HepG2 (cell line): ENCODE data around the gene OTUD7B. TPM values are rescaled to one million over a fixed set of nuclear protein-coding genes. Genes with fewer than 3 reads are reported as not detected.

Source experiments
- CEBPB ChIP-seq: IDR thresholded peaks from 2 replicates; pipeline ENCODE4 v1.6.1; 2011; ENCODE audit warnings: low read depth, low read length, improper control_type of control experiment, borderline replicate concordance
- EHMT2 ChIP-seq: fragments of 200-600 bp; sonication (generic); IDR thresholded peaks from 2 replicates; pipeline ENCODE4 v1.7.0; 2017; ENCODE audit warnings: antibody characterized with exemption, low read depth, low read length, borderline replicate concordance
- FOXP1 ChIP-seq, 2 experiments: fragments of 450-650 bp in 1 of 2; IDR thresholded peaks; 2 replicates each; pipeline ENCODE4 v1.6.1; 2017 to 2018; ENCODE audit warnings: antibody characterized with exemption in 1 of 2
- GPBP1L1 ChIP-seq: sonication (generic); formaldehyde crosslinking; IDR thresholded peaks from 2 replicates; pipeline ENCODE4 v1.5.0; 2020; ENCODE audit warnings: mild to moderate bottlenecking, missing genetic modification reagents
- GTF3A ChIP-seq: sonication (generic); formaldehyde crosslinking; conservative IDR thresholded peaks from 2 replicates; pipeline ENCODE4 v1.4.0; 2020; ENCODE audit warnings: mild to moderate bottlenecking, missing genetic modification reagents
- HOMEZ ChIP-seq: IDR thresholded peaks from 2 replicates; pipeline ENCODE4 v1.6.1; 2016; ENCODE audit warnings: low read depth
- KAT7 ChIP-seq: IDR thresholded peaks from 2 replicates; pipeline ENCODE4 v1.6.1; 2018; ENCODE audit warnings: borderline replicate concordance, missing compliant biosample characterization
- MIER2 ChIP-seq: IDR thresholded peaks from 2 replicates; pipeline ENCODE4 v1.6.1; 2016; ENCODE audit warnings: missing biosample characterization, missing genetic modification reagents
- POLR2AphosphoS5 ChIP-seq: IDR thresholded peaks from 2 replicates; pipeline ENCODE4 v1.6.1; 2012; ENCODE audit warnings: low read depth, low read length
- RBM39 ChIP-seq: fragments of 200-400 bp; formaldehyde crosslinking; IDR thresholded peaks from one replicate; pipeline ENCODE4 v1.6.1; 2018; ENCODE audit warnings: antibody characterized with exemption, mild to moderate bottlenecking, low read depth, low read length; ENCODE audit not compliant: poor library complexity, severe bottlenecking
- SOX5 ChIP-seq: IDR thresholded peaks from 2 replicates; pipeline ENCODE4 v1.6.1; 2016; ENCODE audit warnings: borderline replicate concordance
- XRCC5 ChIP-seq: fragments of 200-400 bp; formaldehyde crosslinking; optimal IDR thresholded peaks from 2 replicates; pipeline ENCODE3; 2017; ENCODE audit warnings: mild to moderate bottlenecking, low read length
- YEATS4 ChIP-seq: sonication (generic); formaldehyde crosslinking; IDR thresholded peaks from 2 replicates; pipeline ENCODE4 v1.4.0; 2020; ENCODE audit warnings: missing genetic modification reagents, borderline replicate concordance
- ZBTB25 ChIP-seq: IDR thresholded peaks from 2 replicates; pipeline ENCODE4 v1.6.1; 2018; ENCODE audit warnings: missing genetic modification reagents
- ZC3H13 ChIP-seq: sonication (generic); formaldehyde crosslinking; IDR thresholded peaks from 2 replicates; pipeline ENCODE4 v1.8.1; 2023; ENCODE audit warnings: mild to moderate bottlenecking, missing genetic modification reagents, moderate library complexity
- ZMYM2 ChIP-seq: sonication (generic); formaldehyde crosslinking; IDR thresholded peaks from 2 replicates; pipeline ENCODE4 v1.8.0; 2022; ENCODE audit warnings: mild to moderate bottlenecking, missing genetic modification reagents
- ZNF510 ChIP-seq: sonication (generic); formaldehyde crosslinking; IDR thresholded peaks from 2 replicates; pipeline ENCODE4 v1.4.0; 2020; ENCODE audit warnings: low read depth, mild to moderate bottlenecking, missing genetic modification reagents
- ZNF672 ChIP-seq: sonication (generic); formaldehyde crosslinking; IDR thresholded peaks from 2 replicates; pipeline ENCODE4 v1.8.1; 2022; ENCODE audit warnings: missing genetic modification reagents
- ZNF777 ChIP-seq: sonication (generic); formaldehyde crosslinking; IDR thresholded peaks from 2 replicates; pipeline ENCODE4 v1.4.0; 2020; ENCODE audit warnings: missing genetic modification reagents
- polyA plus RNA-seq, 8 experiments: library from polyadenylated mRNA; depleted of rRNA in 3 of 8; stranded (reverse) in 7 of 8; unstranded in 1 of 8; fragments of >200 nt; fragmentation: Illumina TruSeq in 4 of 8; extraction: Trizol in 4 of 8; gene quantifications; 2 replicates each; pipeline versions ENCODE4 v1.2.1 to v1.2.3, GENCODE V29; 2011 to 2016; ENCODE audit warnings: low read depth in 4 of 8, missing spikeins in 1 of 8, mixed read lengths in 1 of 8; ENCODE audit not compliant: insufficient read depth in 1 of 8
- total RNA-seq, 5 experiments: library from RNA; depleted of rRNA; stranded (reverse); fragments of >200 nt; fragmentation: Illumina TruSeq; extraction: Trizol; gene quantifications; 2 replicates each; pipeline ENCODE4 v1.2.3, GENCODE V29; 2016; ENCODE audit warnings: low read depth in 1 of 5

OTUD7B gene
- total and polyA plus RNA-seq, 2 of the 13 experiments (the other 11 are each of a cell fraction or from before 2014, with no cell fraction given): 5.1 to 11.2 TPM

GRCh38 chr1:149963358-149963757 is 47.2 kb downstream of the OTUD7B start (continued):
- TF ChIP-seq CEBPB (peak; percentile 62; the same call in 1 of the 2 replicates), KAT7 (CRISPR knock-in tag) (no peak), RBM39 (no peak), ZNF510 (CRISPR knock-in tag) (no peak), FOXP1 (IDR thresholded peaks at IDR 0.05) (no peak), FOXP1 (CRISPR knock-in tag; IDR thresholded peaks at IDR 0.05) (0 out of 2 replicates have a peak, but pooled peaks have one; percentile 36), ZMYM2 (CRISPR knock-in tag) (no peak), XRCC5 (no peak), SOX5 (CRISPR knock-in tag) (peak; percentile 30; the same call in 1 of the 2 replicates), GTF3A (CRISPR knock-in tag) (no peak), HOMEZ (CRISPR knock-in tag) (no peak), ZNF777 (CRISPR knock-in tag) (no peak), POLR2AphosphoS5 (no peak), ZBTB25 (CRISPR knock-in tag) (no peak), ZC3H13 (CRISPR knock-in tag) (no peak), MIER2 (CRISPR knock-in tag) (no peak), ZNF672 (CRISPR knock-in tag) (no peak), EHMT2 (no peak), YEATS4 (no peak), GPBP1L1 (CRISPR knock-in tag) (no peak)
